GDM1 (cell line): ENCODE data around the gene DLG2.
"Not testable (repeated sequence)": the region's sequence is repeated elsewhere in the genome, so short reads cannot be mapped to it uniquely, and the experiment has no call there.

Source experiments
- DNase-seq: peaks from one replicate; lab custom pipeline; 2025; lab: John Stamatoyannopoulos, UW

Gene DLG2

DNA sequence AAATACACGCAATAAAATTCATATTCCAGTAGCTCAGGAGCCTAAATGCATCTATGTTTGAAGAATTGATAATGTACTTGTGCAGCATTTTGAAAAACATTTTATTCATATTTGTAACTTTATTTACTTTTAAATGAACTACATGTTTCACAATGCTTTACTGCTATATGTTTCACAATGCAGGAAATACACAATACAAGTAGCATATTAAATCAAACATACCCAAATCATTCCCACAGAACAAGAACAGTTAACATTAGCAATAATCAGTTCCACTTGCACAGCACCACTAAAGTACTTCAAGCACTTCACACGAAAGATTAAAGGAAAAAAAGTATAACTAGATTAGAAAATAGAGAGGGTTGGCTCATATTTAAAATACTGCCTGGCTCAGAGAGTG, 1997.4 kb downstream of the DLG2 start:
- no peak for DNase-seq

DNA sequence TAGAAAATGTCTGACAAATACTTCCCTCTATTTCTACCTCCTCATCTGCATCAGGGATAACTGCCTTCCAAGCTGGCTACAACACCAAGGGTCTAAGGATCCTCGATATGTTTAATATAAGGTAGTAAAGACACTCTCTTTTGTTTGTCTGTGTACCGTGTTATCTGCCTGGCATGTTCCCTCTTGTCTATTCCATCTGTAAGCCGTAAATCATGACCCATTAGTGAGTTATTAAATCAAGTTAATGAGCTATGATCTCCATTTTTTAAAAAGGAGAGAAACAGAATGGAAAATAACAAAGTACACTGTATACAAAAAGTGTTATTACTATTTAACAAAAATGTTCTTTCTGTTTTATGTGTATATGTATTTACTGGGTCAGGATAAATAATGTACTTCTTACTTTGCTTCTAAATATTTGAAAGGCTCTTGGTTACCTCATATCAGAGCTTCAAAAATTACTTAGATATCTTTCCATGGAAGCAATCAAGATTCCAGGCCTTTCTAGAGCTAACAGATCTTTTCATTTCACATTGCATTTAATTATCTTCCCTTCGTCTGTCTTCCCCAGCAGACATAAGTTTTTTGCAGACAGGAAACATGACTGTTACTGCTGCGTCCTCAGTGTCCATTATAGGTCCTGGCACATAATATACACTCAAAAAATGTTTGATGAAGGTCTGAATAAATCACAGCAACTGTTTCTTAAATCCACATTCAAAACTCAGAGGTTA, 1998.4 kb downstream of the DLG2 start:
- no peak for DNase-seq

DNA sequence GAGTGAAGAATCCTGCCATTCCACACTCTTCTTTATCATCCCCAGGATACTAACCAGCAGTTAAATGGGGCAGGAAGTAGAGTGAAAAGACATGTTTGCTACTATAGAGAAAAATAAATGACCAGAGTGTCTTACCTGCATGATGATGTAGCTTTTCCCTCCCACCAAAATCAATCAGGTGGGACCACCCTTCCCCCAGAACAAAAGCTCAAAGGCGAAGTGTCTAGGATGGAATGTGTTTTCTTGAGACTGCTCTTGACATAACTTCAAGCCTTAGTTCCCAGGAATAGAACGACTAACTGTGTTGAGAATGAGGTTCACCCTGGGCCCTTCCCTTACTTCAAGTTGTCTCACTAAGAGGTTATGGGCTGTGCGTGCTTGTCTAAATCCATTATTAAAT, 2001.8 kb downstream of the DLG2 start:
- DNase-seq, result no peak

DNA sequence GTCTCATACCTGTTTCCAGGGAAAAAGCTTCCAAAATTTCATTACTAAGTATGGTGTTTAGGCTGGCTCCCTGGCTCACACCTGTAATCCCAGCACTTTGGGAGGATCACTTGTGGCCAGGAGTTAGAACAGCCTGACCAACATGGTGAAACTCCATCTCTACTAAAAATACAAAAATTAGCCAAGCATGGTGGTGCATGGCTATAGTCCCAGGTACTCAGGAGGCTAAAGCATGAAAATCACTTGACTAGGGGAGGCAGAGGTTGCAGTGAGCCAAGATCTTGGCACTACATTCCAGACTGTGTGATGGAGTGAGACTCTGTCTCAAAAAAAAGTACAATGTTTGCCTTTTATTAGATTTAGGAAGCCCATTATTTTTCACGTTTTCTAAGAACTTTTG, 2009.5 kb downstream of the DLG2 start:
- no peak for DNase-seq

DNA sequence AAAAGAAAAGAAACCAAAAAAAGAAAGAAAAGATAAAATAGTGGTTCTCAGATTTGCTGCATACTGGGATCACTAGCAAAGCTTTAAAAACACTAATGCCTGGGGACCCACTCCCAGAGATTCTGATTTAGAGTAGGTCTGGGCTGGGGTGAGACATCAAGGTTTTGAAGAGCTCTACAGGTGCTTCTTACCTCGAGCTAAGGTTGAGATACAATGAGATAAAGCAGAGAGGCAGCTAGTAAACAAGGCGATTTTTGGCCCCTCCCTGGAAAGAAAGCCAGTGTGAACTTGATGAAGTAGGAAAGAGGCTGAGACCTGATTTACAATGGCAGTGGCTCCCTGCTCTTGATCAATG, 2013.4 kb downstream of the DLG2 start:
- no peak for DNase-seq

DNA sequence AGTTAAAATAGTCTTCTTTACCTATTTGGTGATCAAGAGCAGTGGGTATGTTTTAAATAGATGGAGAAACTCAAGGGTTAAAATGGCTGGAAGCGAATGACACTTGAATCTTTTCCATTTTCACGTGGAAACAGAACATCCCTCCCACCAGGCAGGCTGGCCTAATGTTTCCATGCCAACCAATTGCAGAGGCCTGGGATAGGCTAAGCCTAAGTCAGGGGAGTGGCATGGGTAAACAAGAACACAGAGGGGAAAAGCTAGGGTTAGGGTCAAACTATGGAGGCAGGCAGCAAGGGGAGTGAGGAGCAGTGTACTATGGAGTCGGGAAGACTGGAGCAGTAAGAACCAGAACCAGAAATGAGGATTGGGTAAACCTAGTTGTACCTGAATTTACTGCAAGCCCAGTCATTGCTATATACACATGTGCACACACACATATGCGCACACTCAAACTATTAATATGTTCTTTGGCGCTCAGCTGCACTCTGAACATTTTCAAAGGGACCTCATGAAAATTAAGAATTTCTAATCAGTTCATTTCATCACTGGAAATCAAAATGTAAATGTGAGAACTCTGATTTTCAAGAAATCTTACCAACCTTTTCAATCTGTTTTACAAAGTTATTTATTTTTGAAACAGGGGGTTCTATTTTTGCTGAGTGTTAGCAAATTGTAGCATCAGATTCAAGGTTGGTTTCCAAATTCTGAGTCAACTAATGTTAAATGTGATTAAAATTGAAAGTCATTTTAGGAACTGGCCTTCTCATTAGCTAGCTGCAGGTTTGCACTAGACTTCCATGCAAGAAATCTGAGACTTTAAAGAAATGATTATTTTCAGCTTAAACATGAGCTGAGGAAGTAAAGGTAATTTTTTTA, 2014.0 kb downstream of the DLG2 start:
- DNase-seq, result no peak

DNA sequence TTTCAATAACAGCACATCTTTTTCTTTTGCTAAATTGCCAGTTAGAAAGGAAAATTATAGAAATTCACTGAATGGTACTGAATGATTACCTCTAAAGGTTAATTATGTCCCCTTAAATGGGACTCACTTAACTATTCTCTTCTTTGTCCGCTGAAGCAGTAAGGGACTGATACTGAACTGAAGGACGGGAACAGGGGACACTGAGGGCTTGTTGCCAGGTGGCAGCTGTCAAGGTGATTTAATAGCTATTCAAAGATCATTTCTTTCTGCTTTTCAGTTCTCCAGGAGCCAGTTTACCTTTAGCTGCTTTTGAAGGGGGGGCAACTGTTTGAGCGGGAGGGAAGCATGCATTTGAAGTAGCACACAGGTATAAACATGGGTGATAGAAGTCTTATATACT, 2015.5 kb downstream of the DLG2 start:
- no peak for DNase-seq

DNA sequence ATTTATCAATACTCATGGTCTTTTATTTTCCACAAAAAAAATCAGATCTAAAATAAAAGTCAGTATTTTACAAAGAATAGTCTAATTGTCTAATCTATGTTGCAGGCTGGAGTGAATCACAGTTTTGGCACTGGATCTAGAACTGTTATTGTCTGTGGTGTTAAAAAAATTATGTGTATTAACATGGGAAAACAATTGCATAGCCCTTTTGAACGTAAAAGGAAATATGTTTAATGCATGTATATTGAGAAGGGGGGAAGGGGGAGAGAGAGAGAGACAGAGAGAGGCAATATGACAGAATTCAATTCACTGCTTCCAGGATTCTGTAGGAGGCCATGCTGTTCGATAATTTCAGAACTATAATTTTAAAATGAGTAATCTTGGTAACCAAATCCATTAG, 2016.1 kb downstream of the DLG2 start:
- DNase-seq, result no peak

DNA sequence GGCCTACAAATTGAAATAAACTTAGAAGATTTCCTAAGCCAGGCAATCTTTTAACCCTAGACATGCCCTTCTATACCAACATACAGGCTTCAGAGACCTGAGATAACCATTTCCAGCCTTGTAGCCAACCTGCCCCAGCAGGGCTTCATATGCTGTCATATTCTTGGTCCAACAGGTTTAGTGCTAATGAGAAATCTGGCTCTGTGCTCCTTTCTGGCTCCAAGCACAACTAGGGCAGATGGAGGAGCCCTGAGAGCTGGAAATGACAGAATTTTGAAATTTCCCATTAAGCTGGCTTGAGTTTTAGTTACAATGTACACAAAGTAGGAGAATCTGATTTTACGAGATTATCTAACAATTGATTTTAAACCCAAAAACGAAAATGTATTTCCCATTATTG, 2018.0 kb downstream of the DLG2 start:
- DNase-seq, result no peak

DNA sequence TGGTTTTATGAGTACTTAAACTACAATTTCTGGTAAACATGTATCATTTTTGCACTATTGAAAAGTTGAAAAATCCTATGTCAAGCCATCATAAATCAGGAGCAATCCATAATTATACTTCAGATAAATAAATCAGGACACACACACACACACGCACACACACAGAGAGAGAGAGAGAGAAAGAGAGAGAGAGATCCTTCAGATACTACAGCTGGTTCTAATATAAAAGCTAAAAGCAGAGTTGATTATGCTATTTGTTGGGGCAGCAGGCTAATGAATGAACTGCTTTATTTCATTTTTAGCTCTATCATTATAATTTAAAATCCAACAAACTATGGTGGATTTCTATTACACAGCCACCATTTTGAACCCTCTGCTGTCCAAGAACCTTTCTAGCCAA, 2018.6 kb downstream of the DLG2 start:
- no peak for DNase-seq

DNA sequence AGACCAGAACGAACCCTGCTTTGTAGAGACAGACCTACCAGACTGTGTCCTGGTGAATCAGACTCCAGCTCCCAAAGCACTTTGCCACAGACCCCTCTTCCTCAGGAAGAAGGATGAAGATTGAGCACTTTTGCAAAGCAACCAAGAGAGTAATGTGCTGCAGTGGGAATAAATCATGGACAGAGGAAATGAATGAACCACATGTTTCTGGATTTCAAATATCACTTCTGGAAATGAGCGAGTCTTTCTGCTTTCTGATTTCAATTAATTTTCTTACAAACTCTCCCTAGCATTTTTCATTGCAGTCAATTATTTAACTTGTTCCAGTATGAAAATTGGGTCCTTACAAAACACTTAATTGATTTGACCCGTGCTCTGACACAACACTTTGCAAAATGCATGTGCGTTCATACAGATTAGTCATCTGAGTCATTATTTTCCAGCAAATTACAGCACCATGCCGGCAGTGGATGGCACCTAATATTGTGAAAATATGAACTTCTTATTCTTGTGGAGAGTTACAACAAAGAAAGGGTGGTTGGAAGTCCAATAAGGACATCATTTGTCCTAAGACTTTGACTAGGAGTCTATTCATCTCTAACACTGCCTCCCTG, 2025.1 kb downstream of the DLG2 start:
- no peak for DNase-seq

DNA sequence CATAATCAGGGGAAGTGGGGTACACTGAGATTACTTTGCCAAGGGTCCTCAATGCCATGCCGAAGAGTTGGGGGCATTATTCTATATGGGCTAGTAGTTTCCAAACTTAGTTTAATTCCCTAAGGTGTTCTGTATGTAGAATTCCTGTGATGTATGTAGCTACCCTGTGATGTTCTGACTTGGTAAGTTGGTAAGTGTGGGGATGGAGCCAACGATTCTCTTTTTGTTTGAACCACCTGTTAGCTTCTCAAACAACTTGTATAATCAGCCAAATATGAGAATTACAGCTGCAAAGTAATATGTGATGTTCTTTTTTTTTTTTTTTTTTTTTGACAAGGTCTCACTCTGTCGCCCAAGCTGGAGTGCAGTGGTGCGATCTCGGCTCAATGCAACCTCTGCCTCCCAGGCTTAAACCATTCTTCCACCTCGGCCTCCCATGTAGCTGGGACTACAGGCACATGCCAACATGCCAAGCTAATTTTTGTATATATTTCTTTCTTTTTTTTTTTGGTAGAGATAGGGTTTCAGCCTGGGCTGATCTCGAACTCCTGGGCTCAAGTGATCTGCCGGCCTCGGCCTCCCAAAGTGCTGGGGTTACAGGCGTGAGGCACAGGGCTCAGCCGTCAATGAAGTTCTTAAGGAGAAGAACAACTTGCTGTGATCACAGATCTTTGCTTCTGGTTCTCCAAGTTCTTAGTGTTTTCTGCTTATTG, 2025.8 kb downstream of the DLG2 start:
- no peak for DNase-seq

DNA sequence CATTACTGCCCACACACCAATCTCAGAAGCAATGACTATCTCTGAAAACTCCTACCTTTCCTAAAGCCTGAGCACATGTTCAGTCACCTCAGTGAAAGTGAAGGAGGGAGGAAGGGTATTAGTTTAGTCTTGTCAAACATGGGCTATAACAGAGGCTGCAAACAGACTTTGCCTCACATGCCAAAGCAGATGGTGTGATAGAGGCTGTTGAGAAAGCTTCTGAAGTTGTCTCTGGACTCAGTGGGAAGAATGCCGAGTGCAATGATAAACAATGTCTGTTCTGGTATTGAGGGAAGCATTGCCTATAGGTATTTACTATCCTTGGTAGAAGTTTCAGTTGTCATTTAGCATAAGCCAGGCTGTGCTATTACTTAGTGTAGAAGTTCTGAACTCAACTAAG, 2026.5 kb downstream of the DLG2 start:
- DNase-seq, result no peak

DNA sequence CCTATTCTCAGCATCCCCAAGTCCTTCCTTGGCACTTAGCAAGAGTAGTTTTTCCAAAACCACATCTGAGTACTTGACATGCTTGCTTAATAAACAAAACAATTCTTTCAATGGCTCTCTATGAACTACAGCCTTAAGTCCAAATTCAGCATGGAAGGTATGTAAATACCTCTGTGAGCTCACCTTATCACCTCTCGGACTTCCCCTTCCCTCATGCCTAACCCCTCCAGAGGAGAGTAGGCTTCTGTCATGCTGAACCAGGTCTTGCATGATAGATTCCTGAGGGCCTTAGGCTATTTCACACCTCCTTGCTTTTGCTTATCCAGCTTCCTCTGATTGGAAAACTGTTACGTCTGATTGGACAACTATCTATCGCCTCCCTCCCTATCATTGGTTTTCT, 2028.1 kb downstream of the DLG2 start:
- no peak for DNase-seq

DNA sequence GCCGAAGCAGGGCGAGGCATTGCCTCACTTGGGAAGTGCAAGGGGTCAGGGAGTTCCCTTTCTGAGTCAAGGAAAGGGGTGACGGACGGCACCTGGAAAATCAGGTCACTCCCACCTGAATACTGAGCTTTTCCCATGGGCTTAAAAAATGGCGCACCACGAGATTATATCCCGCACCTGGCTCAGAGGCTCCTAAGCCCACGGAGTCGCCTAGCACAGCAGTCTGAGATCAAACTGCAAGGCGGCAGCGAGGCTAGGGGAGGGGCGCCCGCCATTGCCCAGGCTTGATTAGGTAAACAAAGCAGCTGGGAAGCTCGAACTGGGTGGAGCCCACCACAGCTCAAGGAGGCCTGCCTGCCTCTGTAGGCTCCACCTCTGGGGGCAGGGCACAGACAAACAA, 2039.3 kb downstream of the DLG2 start:
- DNase-seq, result not testable (repeated sequence)

DNA sequence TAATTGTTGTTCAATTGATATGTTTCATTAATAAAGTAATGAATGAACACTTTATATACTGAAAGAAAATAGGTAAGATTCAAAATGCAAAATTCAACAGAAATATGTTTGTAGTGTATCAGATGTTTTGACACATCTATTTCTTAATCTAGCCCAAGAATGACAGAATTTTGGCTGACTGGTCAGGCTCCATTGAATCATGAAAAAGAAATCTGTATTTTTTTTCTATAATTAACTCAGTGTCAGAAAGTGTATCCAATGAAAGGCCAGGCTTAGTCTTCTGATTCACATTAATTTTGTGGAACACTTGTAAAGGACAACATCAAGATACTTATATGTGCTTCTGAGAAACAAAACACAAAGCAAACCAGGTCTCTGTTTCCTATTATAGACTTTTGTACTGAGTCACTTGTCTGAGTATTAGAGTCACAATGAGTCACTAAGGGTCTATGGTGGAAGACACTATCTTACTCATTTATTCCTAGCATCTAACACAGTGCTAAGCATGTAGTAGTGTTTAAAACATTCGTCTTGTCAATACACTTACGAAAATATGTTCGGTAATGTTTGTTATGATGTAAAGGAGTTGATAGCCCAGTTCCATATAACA, 2043.3 kb downstream of the DLG2 start:
- DNase-seq, result no peak

DNA sequence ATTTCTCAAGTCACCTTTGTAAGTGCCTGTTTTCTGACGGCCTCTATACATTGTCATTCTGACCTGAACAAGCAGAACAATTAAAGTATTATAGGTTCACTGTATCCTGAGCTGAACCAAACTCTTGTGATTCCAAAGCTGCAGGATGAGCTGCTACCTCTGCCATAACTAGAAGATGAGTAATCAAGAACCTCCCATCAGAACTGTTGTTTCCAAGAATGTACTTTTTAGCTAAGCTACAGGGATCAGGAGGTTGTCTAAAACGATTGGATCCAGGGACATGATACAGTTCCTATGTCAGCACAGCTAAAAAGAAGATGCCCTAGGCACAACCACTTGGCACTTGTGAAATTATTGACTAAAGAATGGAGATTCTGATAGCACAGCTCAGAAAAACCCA, 2052.6 kb downstream of the DLG2 start:
- DNase-seq, result no peak

DNA sequence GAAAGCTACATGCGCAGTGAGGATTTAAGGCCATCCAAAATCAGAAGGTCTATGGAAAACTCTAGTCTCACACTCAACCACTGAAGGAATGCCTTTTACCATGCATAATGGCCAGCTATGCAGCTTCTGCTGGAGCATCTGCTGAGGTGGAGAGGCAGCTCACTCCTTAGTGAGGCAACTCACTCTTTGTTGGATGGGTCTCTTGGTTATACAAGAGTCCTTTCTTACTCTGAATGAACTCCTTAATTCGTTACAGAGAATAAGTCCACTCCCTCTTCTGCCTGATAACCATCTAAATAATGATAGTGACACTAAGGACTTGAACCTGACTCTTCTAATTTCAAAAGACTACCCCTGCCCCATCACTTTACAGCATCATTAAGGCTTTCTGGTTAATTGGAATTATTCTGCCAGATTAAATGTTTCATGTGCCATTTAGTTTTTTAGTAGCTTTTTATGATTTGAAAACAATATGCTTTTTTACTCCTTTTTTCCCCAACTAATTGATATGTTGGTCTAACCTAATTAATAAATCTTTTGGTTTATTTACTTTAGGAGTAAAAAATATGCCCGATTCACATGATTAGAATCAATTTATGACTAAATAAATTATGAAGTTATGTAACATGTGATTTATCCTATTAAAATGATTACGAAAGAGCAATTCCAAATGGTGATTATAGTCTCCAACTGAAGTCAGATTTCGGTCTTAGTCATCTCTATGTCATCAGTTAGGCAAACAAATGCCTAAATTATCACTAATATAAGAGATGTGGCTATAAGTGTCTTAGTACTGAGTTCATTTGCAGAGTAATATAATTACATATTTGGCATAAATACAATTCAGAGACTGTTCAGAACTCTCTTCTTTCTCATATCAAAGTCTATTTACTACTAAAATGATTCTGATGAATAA, 2054.3 kb downstream of the DLG2 start:
- no peak for DNase-seq

DNA sequence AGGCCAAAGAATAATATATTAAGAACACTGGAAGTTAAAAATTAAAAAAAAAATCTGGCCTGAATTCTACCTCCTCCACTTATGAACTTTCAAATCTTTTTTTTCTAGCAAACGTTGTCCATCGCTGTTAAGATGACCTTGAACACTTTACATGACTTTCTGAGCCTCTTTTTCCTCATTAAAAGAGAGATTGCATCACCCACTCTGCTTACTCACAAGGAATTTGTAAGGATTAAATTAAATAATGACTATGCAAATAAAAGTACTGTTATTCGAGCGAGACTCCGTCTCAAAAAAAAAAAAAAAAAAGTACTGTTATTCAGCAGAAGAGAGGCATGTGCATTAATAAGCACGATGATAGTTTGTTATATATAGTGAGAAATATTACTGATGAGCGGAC, 2055.8 kb downstream of the DLG2 start:
- no peak for DNase-seq

DNA sequence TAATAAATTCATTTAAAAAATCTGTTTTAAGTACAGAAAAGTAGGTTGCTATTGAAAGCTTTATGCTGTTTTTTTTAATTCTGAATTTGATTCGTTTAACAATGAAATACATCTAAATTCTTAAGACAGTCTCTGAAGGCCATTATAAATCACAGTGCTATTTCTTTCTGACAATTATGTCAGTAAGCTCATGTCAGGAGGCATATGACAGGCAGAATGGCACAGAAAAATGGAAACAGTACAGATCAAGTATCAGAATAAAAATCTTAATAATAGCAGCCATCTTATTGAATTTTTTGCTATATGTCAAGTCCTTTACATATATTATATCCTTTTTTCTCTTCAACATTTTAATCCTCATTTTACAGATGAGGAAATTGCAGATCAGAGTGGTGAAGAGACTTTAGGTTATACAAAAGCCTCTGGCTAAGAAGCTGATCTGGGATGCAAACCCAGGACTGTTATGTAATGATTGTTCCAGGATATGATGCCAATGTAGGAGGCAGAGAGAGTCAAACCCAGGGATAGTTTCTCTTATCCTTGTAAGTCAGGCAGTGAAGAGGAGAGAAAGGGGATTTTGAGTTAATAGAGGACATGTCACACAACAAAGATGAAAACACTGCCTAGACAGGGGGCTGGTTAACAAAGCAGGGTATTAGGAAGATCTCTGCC, 2057.9 kb downstream of the DLG2 start:
- DNase-seq, result no peak

DNA sequence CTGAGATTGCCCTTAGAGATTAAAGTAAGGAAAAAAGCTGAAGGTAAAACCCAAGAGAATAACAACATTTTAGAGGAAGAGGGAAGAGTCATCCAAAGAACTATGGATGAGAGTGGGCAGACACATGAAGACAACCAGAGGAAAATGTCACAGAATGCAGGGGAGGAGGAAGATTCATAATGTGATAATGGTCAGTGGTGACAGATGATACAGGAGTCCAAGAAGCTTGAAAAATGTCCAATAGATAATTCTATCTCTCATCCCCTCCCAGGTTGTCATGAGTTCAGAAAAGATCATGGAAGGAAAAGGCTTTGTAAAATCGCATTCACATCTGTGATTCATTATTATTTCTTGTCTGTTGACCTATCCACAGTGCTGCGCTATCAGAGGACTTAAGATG, 2058.6 kb downstream of the DLG2 start:
- no peak for DNase-seq
